ENCODE results near the gene EPB41L1.

EPB41L1 gene

GRCh38 chr20:36109251-36109947, 45.1 kb upstream of the EPB41L1 start:
- Histone ChIP-seq H3K27me3 (ENCODE audit: insufficient read depth, low read length, poor library complexity) (no peaks in the 10 kb centered on the region), H3K4ac (ENCODE audit: low read depth, low read length) (no peak overlapping the region), H3K18ac (ENCODE audit: low read length) (no peak overlapping the region), H3K9ac (ENCODE audit: low read length) (no peak overlapping the region), H2BK15ac (replicated peaks; ENCODE audit: low read depth) (no peak overlapping the region), H3K56ac (ENCODE audit: low read length) (no peak overlapping the region), H3K4me1 (ENCODE audit: control insufficient read depth, low read depth, low read length) (peaks cover 3% of the 10 kb centered on the region), H3K36me3 (ENCODE audit: control insufficient read depth, insufficient read depth, low read length) (no peaks in the 10 kb centered on the region), H3K23ac (ENCODE audit: low read length) (no peak overlapping the region), H4K5ac (ENCODE audit: low read length) (no peak overlapping the region), H3K79me1 (ENCODE audit: low read length) (no peaks in the 10 kb centered on the region), H2BK5ac (ENCODE audit: low read length) (no peak overlapping the region), H2AK5ac (ENCODE audit: low read length) (no peak overlapping the region), H3K4me3 (ENCODE audit: low read length) (no peak overlapping the region), H3K27ac (ENCODE audit: low read depth, low read length) (no peak overlapping the region), H3K79me2 (ENCODE audit: control insufficient read depth, insufficient read depth, low read length) (no peaks in the 10 kb centered on the region), H4K8ac (ENCODE audit: low read depth, low read length) (no peak overlapping the region), H3K4me2 (ENCODE audit: low read length) (no peak overlapping the region), H2BK120ac (ENCODE audit: low read depth, low read length) (no peak overlapping the region)
- WGBS (ENCODE audit: extremely low coverage, insufficient coverage, low lambda C conversion rate): no CpG with 5 or more reads among the region's 6 CpGs
- no peak for DNase-seq

GRCh38 chr20:36110994-36111393, 43.5 kb upstream of the EPB41L1 start:
- Histone ChIP-seq H3K4ac (ENCODE audit: low read depth, low read length) (no peak overlapping the region), H3K79me1 (ENCODE audit: low read length) (no peaks in the 10 kb centered on the region), H4K8ac (ENCODE audit: low read depth, low read length) (no peak overlapping the region), H2BK15ac (replicated peaks; ENCODE audit: low read depth) (no peak overlapping the region), H3K4me2 (ENCODE audit: low read length) (no peak overlapping the region), H3K4me1 (ENCODE audit: control insufficient read depth, low read depth, low read length) (peaks cover 3% of the 10 kb centered on the region), H3K23ac (ENCODE audit: low read length) (no peak overlapping the region), H3K79me2 (ENCODE audit: control insufficient read depth, insufficient read depth, low read length) (no peaks in the 10 kb centered on the region), H3K18ac (ENCODE audit: low read length) (no peak overlapping the region), H2BK120ac (ENCODE audit: low read depth, low read length) (no peak overlapping the region), H3K4me3 (ENCODE audit: low read length) (no peak overlapping the region), H3K56ac (ENCODE audit: low read length) (no peak overlapping the region), H2BK5ac (ENCODE audit: low read length) (no peak overlapping the region), H3K9ac (ENCODE audit: low read length) (no peak overlapping the region), H3K27ac (ENCODE audit: low read depth, low read length) (no peak overlapping the region), H3K36me3 (ENCODE audit: control insufficient read depth, insufficient read depth, low read length) (no peaks in the 10 kb centered on the region), H4K5ac (ENCODE audit: low read length) (no peak overlapping the region), H2AK5ac (ENCODE audit: low read length) (no peak overlapping the region), H3K27me3 (ENCODE audit: insufficient read depth, low read length, poor library complexity) (no peaks in the 10 kb centered on the region)
- DNase-seq: no peak

GRCh38 chr20:36112112-36112511, 42.4 kb upstream of the EPB41L1 start:
- H2BK5ac ChIP-seq (ENCODE audit: low read length): no peak overlapping the region
- H3K4me2 ChIP-seq (ENCODE audit: low read length): no peak overlapping the region
- no peak overlapping the region for H3K18ac ChIP-seq (ENCODE audit: low read length)
- DNase-seq: no peak
- no peaks in the 10 kb centered on the region for H3K36me3 ChIP-seq (ENCODE audit: control insufficient read depth, insufficient read depth, low read length)
- no CpG with 5 or more reads among the region's 6 CpGs for WGBS (ENCODE audit: extremely low coverage, insufficient coverage, low lambda C conversion rate)
- H2AK5ac ChIP-seq (ENCODE audit: low read length): no peak overlapping the region
- H2BK15ac ChIP-seq (replicated peaks; ENCODE audit: low read depth): no peak overlapping the region
- H4K8ac ChIP-seq (ENCODE audit: low read depth, low read length): no peak overlapping the region
- no peak overlapping the region for H4K5ac ChIP-seq (ENCODE audit: low read length)
- no peak overlapping the region for H3K23ac ChIP-seq (ENCODE audit: low read length)
- H3K27me3 ChIP-seq (ENCODE audit: insufficient read depth, low read length, poor library complexity): no peaks in the 10 kb centered on the region
- no peak overlapping the region for H3K27ac ChIP-seq (ENCODE audit: low read depth, low read length)
- no peak overlapping the region for H3K56ac ChIP-seq (ENCODE audit: low read length)
- H3K4ac ChIP-seq (ENCODE audit: low read depth, low read length): no peak overlapping the region
- no peak overlapping the region for H3K4me3 ChIP-seq (ENCODE audit: low read length)
- no peak overlapping the region for H3K9ac ChIP-seq (ENCODE audit: low read length)
- H3K4me1 ChIP-seq (ENCODE audit: control insufficient read depth, low read depth, low read length): peaks cover 3% of the 10 kb centered on the region
- no peaks in the 10 kb centered on the region for H3K79me2 ChIP-seq (ENCODE audit: control insufficient read depth, insufficient read depth, low read length)
- H3K79me1 ChIP-seq (ENCODE audit: low read length): no peaks in the 10 kb centered on the region
- no peak overlapping the region for H2BK120ac ChIP-seq (ENCODE audit: low read depth, low read length)

- WGBS (ENCODE audit: extremely low coverage, insufficient coverage, low lambda C conversion rate): no CpG with 5 or more reads among the region's 5 CpGs
- H3K79me2 ChIP-seq (ENCODE audit: control insufficient read depth, insufficient read depth, low read length): no peaks in the 10 kb centered on the region
- no peak for DNase-seq
These were observed 41.5 kb upstream of the EPB41L1 start for GRCh38 chr20:36113036-36113435.

GRCh38 chr20:36113566-36114250, 40.8 kb upstream of the EPB41L1 start:
- H4K8ac ChIP-seq (ENCODE audit: low read depth, low read length): no peak overlapping the region
- H4K5ac ChIP-seq (ENCODE audit: low read length): no peak overlapping the region
- H3K56ac ChIP-seq (ENCODE audit: low read length): no peak overlapping the region
- no peaks in the 10 kb centered on the region for H3K79me2 ChIP-seq (ENCODE audit: control insufficient read depth, insufficient read depth, low read length)
- peaks cover 3% of the 10 kb centered on the region for H3K4me1 ChIP-seq (ENCODE audit: control insufficient read depth, low read depth, low read length)
- no peak overlapping the region for H3K23ac ChIP-seq (ENCODE audit: low read length)
- WGBS (ENCODE audit: extremely low coverage, insufficient coverage, low lambda C conversion rate): no CpG with 5 or more reads among the region's 13 CpGs
- no peak overlapping the region for H3K27ac ChIP-seq (ENCODE audit: low read depth, low read length)
- H2BK15ac ChIP-seq (replicated peaks; ENCODE audit: low read depth): no peak overlapping the region
- H3K4me2 ChIP-seq (ENCODE audit: low read length): no peak overlapping the region
- H2BK120ac ChIP-seq (ENCODE audit: low read depth, low read length): no peak overlapping the region
- H3K4ac ChIP-seq (ENCODE audit: low read depth, low read length): no peak overlapping the region
- H2BK5ac ChIP-seq (ENCODE audit: low read length): no peak overlapping the region
- no peaks in the 10 kb centered on the region for H3K36me3 ChIP-seq (ENCODE audit: control insufficient read depth, insufficient read depth, low read length)
- no peaks in the 10 kb centered on the region for H3K79me1 ChIP-seq (ENCODE audit: low read length)
- DNase-seq: no peak
- H3K9ac ChIP-seq (ENCODE audit: low read length): no peak overlapping the region
- no peak overlapping the region for H3K4me3 ChIP-seq (ENCODE audit: low read length)
- no peak overlapping the region for H3K18ac ChIP-seq (ENCODE audit: low read length)
- no peak overlapping the region for H2AK5ac ChIP-seq (ENCODE audit: low read length)
- no peaks in the 10 kb centered on the region for H3K27me3 ChIP-seq (ENCODE audit: insufficient read depth, low read length, poor library complexity)

More at GRCh38 chr20:36113036-36113435, 41.5 kb upstream of the EPB41L1 start:
- Histone ChIP-seq H3K4me3 (ENCODE audit: low read length) (no peak overlapping the region), H3K79me1 (ENCODE audit: low read length) (no peaks in the 10 kb centered on the region), H3K4ac (ENCODE audit: low read depth, low read length) (no peak overlapping the region), H3K27ac (ENCODE audit: low read depth, low read length) (no peak overlapping the region), H4K8ac (ENCODE audit: low read depth, low read length) (no peak overlapping the region), H2BK5ac (ENCODE audit: low read length) (no peak overlapping the region), H3K36me3 (ENCODE audit: control insufficient read depth, insufficient read depth, low read length) (no peaks in the 10 kb centered on the region), H3K4me1 (ENCODE audit: control insufficient read depth, low read depth, low read length) (peaks cover 3% of the 10 kb centered on the region), H3K9ac (ENCODE audit: low read length) (no peak overlapping the region), H3K56ac (ENCODE audit: low read length) (no peak overlapping the region), H3K27me3 (ENCODE audit: insufficient read depth, low read length, poor library complexity) (no peaks in the 10 kb centered on the region), H3K4me2 (ENCODE audit: low read length) (no peak overlapping the region), H2BK15ac (replicated peaks; ENCODE audit: low read depth) (no peak overlapping the region), H3K23ac (ENCODE audit: low read length) (no peak overlapping the region), H2BK120ac (ENCODE audit: low read depth, low read length) (no peak overlapping the region), H2AK5ac (ENCODE audit: low read length) (no peak overlapping the region), H4K5ac (ENCODE audit: low read length) (no peak overlapping the region), H3K18ac (ENCODE audit: low read length) (no peak overlapping the region)

All from mesendoderm (in vitro differentiated cells).